Fibroblast of upper back skin (primary cell): ENCODE data around the gene MPZL1.
"Not testable (repeated sequence)": the region's sequence is repeated elsewhere in the genome, so short reads cannot be mapped to it uniquely, and the experiment has no call there.

Experiments used
- DNase-seq: peaks from one replicate; pipeline ENCODE4 v3.0.0-alpha.2; 2013

Gene MPZL1

GRCh38 chr1:167719715-167720421, 1.9 kb upstream of the MPZL1 start:
- DNase-seq: not testable (repeated sequence)

GRCh38 chr1:167720965-167721616, 691 bp upstream of the MPZL1 start:
- peak; percentile 67 for DNase-seq

GRCh38 chr1:167722152-167722869, 529 bp downstream of the MPZL1 start:
- DNase-seq: peak; percentile 25

GRCh38 chr1:167722870-167723251, 1.1 kb downstream of the MPZL1 start:
- no peak for DNase-seq

- no peak for DNase-seq
Observed at GRCh38 chr1:167723707-167724323, 2.0 kb downstream of the MPZL1 start.

- no peak for DNase-seq
Observed at GRCh38 chr1:167726008-167726407, 4.2 kb downstream of the MPZL1 start.

GRCh38 chr1:167728818-167729410, 7.1 kb downstream of the MPZL1 start:
- no peak for DNase-seq

GRCh38 chr1:167734227-167734626, 12.4 kb downstream of the MPZL1 start:
- no peak for DNase-seq

- DNase-seq: no peak
Observed at GRCh38 chr1:167734841-167735240, 13.1 kb downstream of the MPZL1 start.

GRCh38 chr1:167737169-167737568, 15.4 kb downstream of the MPZL1 start:
- DNase-seq: no peak

GRCh38 chr1:167738158-167738557, 16.4 kb downstream of the MPZL1 start:
- no peak for DNase-seq

GRCh38 chr1:167739752-167740151, 18.0 kb downstream of the MPZL1 start:
- DNase-seq: no peak

GRCh38 chr1:167741103-167741502, 19.3 kb downstream of the MPZL1 start:
- DNase-seq: not testable (repeated sequence)

- DNase-seq: not testable (repeated sequence)
Observed at GRCh38 chr1:167742392-167743057, 20.7 kb downstream of the MPZL1 start.

GRCh38 chr1:167744901-167745300, 23.1 kb downstream of the MPZL1 start:
- DNase-seq: no peak

GRCh38 chr1:167746013-167746672, 24.4 kb downstream of the MPZL1 start:
- no peak for DNase-seq

- DNase-seq: no peak
Observed at GRCh38 chr1:167746988-167747655, 25.3 kb downstream of the MPZL1 start.

GRCh38 chr1:167747988-167748387, 26.2 kb downstream of the MPZL1 start:
- DNase-seq: peak; percentile 39

GRCh38 chr1:167748906-167749305, 27.1 kb downstream of the MPZL1 start:
- DNase-seq: peak; percentile 69

GRCh38 chr1:167749741-167750140, 28.0 kb downstream of the MPZL1 start:
- DNase-seq: no peak

- DNase-seq: no peak
Observed at GRCh38 chr1:167750641-167751040, 28.9 kb downstream of the MPZL1 start.
